ENCODE data around the gene PPIP5K1.

Gene PPIP5K1

DNA sequence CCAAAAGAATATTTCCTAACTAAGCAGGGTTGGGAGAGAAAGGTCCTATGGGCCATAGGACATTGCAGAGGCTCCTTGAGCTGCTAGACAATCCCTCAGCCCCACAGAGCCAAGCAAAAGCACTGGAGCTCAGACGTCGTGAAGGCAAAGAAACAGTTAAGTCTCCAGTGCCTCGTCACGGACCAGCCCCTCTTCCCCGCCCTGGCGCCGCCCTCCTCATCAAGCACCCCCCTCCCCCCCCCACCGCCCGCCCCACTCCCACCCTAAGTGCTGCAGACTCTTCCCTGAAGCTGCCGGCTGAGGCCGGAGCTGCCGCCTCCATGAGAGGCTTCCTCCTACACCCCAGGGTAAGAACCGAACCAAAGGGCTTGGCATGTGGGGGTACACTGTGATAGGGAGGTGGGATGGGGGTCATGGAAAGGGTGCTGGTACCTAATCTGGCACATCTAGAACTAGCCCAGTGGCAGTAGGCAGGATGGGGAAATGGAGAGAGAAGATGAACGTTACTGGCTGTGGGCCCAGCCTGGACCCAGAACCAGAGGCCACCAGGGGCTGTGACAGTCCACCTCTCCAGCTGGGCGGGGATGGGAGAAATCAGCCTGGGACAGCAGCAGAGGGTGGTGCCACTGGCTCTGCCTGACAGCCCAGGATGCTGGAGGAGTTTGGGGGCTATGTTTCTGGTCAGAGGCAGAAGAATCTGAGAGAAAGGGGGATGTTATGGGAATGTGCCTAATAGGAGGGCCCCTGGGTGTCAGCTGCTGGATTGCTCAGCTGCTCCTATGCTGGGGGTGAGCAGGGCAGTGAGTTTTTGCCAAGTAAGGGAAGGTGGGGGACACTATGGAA, 72.4 kb downstream of the PPIP5K1 start, which contains the start of gene MAP1A:
TSS of gene MAP1A (plus strand) at position 255 of the 843 bp plus-strand sequence. CDS start 3,866 bp downstream, outside the sequence.
- DNase-seq (ENCODE audit: low spot score): no peak

DNA sequence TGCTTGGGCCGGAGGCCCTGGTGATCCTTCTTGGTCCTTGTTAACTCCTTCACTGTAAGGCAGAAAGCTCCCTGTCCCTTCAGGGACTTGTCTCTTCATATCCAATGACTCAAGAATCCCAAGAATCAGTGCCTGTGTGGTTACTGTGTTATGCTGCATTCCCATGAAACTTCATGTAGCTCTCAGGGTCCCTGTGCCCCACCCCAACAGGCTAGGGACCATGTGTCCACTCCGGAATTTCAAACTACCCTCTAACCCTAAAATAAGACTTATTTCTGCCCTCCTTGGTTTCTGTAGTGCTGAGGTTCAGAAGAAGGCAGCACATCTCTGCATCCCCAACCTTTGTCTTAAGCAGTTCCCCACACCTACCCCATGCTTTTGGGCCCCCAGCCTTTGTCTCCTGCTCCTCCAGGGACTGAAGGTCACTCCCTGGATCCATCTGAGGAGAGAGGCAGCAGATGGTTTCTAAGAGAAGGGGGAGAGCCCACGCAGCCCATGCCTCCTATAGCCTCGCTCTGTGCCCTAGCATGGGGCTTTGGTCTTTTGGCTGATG, 73.1 kb downstream of the PPIP5K1 start:
- DNase-seq (ENCODE audit: low spot score): no peak

DNA sequence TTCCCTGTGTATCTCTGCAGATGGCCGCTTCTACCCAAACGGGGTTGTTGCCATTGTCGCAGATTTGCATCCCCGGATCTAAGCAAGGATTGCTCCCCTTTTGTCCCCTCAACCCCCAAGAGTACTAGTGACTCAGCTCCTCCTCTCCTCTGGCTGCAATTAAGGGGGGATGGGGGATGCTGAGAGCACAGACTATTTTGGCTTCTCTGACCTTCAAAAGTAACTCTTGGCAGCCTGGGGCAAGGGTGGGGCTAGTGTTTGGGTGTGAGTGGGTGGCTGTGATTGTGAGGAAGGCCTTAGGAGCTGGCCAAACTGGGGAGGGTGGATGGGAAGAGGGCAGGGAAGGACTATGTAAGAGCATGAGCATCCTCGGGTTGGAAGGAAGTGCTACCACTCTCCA, 73.8 kb downstream of the PPIP5K1 start:
- no peak for DNase-seq (ENCODE audit: low spot score)

DNA sequence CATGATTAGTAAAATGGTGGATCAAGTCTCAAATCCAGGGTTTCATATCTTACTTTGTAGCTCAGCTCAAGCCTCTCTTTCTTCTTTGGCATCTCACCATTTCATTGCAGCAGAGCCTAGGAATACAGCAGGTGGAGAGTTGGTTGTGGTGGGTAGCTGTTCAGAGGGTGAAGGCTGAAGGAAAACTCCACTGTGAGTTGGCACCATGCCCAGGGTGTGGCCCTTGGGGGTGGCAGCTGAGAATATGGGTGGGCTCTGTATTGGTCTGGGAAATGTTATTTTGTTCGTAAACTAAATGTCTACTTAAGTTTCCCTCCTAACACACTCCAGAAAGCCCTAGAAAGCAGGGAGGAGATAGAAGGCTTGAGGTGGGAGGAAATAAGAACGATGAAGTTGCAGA, 74.3 kb downstream of the PPIP5K1 start:
- no peak for DNase-seq (ENCODE audit: low spot score)

DNA sequence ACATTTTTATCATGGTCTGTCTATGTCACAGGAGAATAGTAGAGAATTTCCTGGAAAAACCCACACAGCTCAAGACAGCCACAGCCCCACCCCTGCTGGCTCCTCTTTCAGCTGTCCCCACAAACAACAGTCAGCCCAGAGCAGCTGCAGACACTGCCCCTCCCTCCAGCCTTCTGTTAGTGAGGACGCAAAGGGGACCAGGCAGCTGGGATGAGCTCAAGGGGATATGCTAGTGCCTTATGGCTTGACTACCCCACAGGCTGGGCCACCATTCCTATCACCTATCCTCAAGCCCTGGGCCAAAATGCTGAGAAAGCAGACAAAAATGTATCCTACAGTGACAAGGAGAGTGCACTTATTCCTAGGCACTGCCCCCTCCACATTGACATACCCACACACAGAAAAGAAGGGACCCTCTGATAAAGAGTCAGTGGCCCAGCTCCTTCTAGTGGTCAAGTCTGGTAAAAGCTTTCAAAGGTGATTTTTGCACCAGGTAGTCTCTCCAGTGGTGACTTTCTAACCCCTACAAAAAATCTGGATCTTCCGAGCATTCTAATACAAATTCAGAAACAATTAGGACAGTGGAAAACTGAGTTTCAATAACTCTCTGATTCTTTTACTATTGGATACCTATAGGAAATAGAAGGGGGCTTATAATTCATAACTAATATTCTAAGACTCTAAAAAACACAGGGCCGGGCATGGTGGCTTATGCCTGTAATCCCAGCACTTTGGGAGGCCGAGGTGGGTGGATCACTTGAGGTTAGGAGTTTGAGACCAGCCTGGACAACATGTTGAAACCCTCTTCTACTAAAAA, 75.6 kb downstream of the PPIP5K1 start:
- no peak for DNase-seq (ENCODE audit: low spot score)

DNA sequence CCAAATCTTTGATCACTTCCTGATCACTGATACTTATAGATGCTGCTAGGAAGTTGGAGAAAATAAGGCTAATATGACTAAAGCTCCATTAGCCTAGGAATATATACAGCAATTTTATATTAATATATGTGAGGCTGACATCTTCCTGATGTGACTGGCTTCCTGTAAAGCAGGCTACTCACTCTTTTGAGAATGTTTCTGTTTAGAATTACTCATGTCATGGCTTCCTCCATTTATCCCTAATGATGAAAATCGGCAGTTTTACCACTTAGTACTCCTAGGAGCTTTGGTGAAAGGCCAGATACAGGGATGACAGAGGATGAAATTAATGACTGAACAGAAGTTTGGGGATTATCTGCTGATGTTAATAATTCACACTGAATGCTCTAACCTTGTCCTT, 76.5 kb downstream of the PPIP5K1 start:
- peak; percentile 56 for DNase-seq (ENCODE audit: low spot score)

DNA sequence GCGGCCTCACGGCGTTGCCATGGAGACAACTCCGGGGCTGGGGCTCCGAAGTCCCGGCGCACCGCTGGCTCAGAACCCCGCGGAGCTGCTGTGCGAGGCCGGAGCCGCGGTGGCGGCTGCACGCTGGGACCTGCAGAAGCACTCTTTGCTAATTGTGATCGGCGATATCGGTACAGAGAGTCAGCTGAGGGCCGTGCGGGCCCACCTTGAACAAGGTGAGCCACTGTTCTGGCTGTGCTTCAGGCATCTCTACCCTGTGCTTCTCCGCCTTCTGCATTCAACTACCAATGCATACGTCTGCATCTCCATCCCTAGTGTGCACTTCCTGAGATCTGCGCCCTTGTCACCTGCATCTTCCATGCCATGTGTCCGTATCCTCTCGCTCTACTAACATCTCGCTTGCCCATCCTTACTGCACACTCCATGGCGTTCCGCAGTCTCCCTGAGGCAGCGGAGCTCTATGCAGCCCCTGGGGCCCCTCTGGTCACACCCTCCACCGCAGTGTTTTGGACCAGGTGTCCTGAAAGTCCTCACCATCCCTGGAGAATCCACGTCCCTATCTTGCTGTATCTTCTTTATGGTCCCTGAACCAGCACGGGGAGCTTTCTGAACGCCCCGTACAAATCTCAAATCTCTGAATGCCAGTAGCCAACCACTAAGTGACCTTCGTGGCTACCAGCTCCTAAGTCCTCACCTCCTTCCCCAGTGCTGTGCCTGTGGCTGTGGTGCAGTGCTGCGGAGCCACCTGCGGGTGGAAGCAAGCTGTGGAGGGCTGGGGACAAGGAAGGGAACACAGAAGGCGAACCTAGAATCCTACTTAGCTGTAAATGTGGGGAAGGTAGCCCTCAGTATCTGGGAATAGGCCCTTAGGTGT, 78.8 kb downstream of the PPIP5K1 start:
- DNase-seq (ENCODE audit: low spot score): no peak

DNA sequence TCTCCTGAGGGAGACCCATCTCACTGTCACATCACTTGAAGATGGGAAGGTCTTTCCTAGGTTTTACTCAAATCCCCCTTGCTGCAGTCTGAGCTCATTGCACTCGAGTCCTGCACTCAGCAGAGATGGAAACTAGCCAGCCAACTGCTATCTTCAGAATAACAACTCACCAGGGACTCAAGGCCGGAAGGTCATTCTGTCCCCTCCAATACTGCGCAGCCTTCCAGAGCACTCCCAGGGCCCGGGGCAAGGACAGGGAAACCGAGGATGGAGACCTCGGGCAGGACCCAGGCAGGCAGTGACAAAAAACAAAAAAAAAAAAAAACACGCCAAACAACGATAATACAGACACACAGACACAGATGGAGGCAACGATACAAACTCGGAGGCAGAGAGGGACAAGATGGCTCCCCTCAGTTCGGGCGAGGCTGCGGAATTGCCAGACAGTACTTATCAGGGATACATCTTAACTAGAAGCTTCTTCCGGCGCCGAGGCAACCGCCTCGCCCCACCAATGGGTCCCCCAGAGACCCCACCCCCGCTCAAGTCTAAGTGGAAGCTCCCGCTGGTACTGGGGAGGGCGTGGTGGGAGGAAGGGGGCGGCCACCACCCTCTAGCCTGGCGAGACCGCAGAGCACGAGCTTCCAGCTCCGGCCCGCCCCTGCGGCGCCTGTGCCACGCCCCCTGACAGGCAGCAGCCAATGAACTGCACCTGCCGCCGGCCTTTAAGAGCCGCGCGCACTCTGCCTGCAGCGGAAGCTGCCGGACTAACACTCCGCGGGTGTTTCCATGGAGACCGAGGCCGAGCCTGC, 79.6 kb downstream of the PPIP5K1 start:
- peak; percentile 99 for DNase-seq (ENCODE audit: low spot score)

DNA sequence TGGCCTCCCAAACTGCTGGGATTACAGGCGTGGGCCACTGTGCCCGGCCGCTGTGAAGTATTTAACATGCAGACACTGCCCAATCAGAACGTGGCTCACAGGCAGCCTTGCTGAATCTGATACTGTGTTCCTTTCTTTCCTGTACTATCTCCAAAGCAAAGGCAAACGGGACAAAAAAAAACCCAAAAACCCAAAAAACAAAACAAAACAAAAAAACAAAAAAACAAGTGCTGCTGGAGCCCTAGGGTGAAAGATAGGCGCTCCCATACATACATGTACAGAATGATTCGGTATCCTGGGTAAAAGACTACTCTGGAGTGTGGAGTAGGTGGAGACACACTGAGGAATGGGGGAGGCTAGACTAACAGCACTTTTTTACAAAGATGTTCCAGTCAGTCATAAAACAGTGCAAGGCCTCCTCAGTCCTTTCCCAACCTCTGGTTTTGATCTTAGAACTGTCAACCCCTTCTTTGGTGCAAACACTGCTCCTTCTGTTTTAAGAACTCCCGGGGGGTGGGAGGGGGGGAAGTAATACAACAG, 80.3 kb downstream of the PPIP5K1 start:
- DNase-seq (ENCODE audit: low spot score): no peak

DNA sequence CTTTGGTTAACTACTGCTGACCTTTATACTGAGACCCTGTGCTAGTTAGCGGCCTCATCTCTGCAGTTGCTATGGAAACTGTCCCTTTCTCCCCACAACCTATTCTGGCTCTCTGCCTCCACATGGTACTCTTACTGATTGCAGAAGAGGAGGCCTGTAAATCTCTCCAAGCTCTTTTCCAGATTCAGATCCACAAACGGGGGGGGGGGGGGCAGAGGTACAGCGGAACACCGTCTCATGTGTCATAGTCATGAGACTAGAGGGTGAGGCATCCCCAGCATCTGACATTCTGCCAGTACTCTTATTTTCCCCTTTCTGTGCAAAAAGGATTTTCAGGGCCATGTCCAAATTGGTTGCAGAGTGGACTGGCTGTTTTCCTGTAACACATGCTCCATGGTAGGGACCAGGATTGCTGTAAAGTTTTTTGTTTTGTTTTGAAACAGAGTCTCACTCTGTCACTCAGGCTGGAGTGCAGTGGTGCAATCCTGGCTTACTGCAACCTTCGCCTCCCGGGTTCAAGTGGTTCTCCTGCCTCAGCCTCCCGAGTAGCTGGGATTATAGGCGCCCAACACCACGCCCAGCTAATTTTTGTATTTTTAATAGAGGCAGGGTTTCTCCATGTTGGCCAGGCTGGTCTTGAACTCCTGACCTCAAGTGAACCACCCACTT, 80.9 kb downstream of the PPIP5K1 start:
- DNase-seq (ENCODE audit: low spot score): no peak

DNA sequence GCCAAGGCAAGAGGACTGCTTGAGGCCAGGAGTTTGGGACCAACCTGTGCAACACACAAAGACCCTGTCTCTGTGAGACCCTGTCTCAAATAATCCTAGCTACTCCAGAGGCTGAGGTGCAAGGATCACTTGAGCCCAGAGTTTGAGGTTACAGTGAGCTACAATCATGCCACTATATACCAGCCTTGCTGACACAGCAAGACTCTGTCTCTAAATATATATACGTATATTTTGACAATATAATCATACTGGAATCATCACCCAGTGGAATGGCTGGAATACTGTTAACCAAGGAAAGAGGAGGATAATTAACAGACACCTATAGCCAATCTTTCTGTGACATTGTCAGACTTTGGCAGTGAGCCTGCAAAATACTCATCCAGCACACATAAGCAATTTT, 81.6 kb downstream of the PPIP5K1 start:
- no peak for DNase-seq (ENCODE audit: low spot score)

DNA sequence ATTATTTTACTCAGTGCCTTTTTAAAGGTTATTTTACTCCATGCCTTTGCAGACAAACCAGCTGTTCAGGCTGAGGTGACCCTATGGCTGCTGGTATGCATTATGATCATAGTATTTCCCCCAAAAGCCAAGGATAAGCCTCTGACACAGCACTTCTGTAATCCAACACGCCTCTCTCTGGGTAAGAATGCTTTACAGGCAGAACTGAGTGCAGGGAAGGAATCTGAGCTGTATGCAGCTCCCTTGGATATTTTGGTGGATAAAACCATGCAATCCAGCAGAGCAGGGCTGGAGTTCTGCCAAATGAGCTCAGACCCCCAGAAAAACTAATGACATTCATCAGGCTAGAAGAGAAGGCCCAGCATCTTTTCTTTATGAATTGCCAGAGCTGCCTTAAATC, 84.3 kb downstream of the PPIP5K1 start:
- DNase-seq (ENCODE audit: low spot score): no peak

DNA sequence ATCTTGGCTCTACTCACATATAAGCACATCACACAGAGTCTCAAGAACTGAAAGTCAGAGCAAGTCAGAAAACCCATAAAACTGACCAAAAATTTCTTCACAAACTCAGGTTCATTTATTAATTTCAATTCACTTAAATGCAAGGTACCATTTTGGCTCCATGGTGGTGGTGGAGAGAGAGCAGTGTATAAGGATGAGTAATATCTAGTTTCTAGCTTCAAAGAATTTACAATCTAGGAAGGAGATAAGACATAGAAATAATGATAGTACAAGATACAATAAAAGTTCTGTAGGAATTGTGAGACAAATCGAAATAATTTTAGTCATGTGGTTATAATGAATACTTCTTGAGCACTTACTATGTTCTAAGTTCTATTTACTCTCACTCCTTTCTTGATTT, 90.4 kb downstream of the PPIP5K1 start:
- no peak for DNase-seq (ENCODE audit: low spot score)

DNA sequence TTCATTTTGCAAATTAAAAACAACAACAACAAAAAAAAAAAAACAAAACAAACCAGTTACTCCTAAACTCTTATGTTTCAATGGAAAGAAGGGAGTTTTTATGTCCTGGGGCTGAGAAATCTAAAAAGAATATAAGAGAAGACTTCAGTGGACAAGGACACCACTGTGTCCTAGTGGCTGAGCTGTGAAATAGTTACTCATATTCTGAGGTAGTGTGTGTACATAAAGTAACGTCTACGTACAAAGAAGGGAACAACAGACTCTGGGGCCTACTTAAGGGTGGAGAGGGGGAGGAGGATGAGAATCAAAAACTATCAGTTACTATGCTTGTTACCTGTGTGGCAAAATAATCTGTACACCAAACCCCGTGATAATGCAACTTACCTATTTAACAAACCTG, 91.0 kb downstream of the PPIP5K1 start:
- DNase-seq (ENCODE audit: low spot score): no peak

DNA sequence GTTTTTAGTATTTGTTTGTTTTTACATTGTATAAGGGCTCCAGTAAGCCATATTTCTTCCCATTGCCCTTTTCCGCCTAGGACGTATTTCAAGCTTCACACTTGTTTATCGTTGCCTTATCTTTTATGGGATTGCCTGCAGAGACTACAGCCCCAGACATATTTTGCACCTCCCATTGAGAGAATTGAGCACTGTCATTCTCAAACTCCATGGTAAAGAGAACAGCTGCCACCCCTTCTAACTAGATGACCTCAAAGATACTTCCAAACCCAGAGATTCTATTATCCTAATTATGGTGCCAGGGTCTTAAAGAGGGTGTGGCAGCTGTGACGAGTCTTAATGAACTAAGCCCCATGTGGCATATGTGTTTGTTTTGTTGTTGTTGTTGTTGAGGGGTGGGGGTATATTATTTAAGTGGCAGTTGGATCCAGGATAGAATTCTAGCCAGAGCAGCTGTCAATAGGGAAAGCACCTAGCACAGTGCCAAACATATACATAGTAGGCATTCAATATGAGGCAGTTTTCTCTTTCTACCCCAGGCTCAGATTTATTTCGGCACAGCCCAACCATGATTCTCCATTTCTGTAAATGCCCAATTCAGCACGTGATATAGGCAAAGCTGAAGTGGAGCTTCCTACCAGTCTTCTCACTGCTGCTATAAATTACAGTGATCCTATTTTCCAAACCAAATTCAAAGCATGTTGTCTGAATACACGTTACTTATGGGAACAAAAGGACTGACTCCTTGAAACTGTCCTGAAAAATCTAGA, 96.1 kb downstream of the PPIP5K1 start:
- DNase-seq (ENCODE audit: low spot score): no peak

DNA sequence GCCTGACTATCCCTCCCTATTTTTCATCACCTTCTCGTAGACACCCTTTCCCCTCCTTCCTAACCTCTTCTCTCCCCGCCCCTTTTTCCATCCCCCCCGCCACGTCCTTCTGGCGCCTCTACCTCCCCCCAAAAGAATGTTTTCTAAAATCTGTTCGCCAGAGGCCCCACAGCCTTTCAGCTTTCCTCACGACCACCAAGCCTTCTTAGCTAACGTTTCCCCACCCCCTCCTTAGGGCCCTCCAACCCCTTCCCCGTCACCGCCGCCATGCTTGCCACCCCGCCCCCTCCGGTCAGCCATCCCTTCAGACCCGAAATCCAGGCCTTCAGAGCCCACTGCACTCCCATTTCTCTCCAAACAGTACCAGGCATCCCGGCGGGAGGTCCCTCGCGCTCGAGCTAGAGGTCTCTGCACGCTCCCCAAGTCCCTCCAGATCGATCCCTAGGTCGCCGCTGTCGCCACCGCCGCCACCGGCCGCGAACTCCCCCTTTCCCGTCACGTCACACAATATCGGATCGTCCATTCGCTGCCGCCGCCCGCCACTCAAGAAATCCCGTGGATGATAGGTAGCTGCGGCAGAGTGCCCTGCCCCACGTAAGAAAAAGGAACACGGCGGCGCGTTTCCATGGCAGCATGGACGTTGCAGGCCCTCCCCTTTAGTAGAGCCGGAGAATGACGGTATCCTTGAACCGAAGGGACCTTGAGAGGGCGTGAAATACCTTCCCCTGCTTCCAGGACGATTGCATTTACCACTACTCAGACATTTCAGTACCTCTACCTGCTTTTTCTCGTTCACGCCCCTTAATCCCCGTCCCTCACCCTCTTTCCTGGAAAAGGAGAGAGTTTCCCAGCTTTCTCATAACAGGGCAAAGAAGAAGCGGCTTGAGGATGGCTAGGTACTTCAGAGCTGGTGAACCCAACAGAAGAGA, 97.1 kb downstream of the PPIP5K1 start, which contains the start of gene TP53BP1:
TSS of gene TP53BP1 (minus strand) at position 484 of the 929 bp plus-strand sequence. CDS start at position 371, 113 bp downstream.
- DNase-seq (ENCODE audit: low spot score): peak; percentile 85

DNA sequence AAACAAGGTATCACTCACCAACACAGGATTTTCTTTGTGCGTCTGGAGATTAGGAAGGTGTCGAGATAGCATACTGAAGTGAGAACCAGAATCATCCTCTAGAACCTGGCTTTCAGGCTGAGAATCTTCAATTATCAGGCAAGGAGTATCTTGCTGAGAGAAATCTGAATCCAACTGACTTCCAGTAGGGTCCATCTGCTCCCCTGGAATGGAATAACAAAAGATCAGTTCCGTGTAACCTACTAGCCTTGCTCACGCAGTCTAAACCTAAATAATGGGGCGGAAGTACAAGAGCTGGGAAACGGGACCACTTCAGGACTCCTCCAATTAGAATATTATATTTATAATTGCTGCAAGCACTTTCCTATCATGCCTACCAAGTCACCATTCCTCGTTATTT, 97.7 kb downstream of the PPIP5K1 start:
- no peak for DNase-seq (ENCODE audit: low spot score)

DNA sequence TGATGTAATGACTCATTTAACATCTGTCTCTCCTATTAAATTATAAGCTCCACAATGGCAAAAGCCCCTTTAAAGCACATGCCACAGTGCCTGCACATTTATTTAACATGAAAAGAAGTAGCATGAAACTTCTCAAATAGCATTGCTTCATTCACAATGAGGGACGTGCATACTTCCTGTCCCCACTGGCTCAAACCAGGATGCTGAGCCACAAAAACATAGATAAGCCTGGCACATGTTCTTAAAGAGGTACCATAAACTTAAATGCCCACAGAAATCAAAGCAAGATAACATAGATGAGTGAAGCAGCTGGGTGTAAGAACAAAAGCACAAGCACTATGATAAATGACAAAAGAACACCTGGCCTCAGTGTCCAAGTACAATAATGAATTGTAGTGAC, 100.8 kb downstream of the PPIP5K1 start:
- DNase-seq (ENCODE audit: low spot score): no peak
